Stimulated activated CD4-positive, alpha-beta T cell treated with anti-CD3 and anti-CD28 coated beads, Interleukin-4, amount 100 ng/mL, for 4 hours (primary cell): Measurements from ENCODE around the gene WDPCP.
"Not testable (repeated sequence)": the region's sequence is repeated elsewhere in the genome, so short reads cannot be mapped to it uniquely, and the experiment has no call there.

ENCODE experiments used
- DNase-seq, 2 experiments: peaks; one replicate each; pipeline ENCODE4 v3.0.0-alpha.2; 2020

WDPCP gene

DNA sequence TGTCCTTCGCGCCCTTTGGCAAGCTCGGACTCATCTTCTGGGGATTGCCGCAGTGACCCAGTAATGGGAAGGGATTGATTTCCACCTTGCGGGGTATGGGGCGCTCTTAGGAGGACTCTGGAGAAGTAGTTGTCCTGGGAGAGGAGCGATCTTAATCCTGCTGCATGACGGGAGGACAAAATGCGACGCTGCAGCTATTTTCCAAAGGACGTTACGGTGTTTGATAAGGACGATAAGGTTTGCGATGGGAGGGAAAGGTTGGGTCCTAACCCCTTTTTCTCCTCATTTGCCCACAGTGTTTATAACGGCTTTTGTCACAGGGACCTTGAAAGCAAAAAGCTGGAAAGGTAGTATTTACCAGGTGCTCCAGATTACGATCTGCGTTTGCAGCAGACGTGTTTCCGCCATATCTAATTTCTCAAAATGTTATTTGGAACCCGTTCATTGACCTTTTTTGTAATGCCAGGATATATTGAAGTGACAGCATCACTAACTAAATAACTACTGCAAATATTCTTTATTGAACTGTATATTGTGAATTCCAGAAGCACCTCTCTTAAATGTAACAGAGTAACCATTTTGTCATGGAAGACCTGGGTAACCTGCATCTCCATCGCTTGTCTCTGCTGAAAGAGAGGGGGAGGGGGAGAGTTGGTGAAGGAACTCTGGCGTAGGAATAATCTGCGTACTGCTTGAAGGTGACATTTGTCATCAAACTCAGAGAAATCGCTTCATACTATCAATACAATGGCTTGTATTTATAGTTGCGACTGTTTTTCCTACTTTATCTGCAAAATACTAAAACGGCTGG, 1.1 kb upstream of the WDPCP start:
- no peak for DNase-seq

DNA sequence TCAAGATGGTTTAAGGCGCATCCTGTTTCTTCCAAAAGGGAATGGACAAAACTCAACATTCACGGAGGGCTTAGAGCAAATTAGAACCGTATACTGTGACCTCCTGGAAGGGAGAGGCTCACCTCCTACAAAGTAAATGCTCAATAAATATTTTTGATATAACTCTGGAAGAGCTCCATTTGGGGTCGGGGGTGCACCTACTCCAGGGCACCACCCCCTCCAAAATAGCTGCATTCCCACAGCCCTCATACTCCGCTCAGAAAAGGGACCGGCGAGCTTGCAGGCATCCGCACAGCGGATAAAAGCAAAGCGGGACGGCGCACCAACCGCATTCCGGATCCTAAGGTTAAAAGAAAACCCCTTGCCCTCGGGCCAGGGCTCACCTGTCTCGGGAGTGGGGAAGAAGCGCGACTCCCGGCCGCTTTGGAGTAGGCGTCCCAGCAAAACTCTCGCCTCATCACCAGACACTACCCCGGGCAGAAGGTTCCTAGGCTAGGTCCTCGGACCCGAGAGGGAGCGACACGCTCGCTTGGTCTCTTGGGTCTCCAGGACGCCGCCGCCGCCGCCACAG, 378 bp downstream of the WDPCP start:
- no peak for DNase-seq

DNA sequence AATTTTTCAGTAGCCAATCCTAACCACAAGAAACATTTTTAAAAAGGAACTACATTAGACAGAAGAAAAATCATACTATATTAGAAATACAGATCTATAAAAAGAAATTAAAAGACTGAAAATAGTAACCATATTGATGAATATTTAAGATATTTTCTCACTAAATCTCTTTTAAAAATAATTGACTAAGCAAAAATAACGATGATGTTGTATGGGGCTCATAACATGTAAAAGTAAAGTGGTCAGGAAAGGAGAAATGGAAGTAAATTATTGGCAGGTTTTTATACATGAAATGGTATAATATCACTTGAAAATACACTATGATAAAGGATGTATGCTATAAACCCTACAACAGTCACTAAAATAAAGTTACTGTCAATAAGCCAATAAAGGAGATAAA, 5.4 kb downstream of the WDPCP start:
- DNase-seq, result no peak

DNA sequence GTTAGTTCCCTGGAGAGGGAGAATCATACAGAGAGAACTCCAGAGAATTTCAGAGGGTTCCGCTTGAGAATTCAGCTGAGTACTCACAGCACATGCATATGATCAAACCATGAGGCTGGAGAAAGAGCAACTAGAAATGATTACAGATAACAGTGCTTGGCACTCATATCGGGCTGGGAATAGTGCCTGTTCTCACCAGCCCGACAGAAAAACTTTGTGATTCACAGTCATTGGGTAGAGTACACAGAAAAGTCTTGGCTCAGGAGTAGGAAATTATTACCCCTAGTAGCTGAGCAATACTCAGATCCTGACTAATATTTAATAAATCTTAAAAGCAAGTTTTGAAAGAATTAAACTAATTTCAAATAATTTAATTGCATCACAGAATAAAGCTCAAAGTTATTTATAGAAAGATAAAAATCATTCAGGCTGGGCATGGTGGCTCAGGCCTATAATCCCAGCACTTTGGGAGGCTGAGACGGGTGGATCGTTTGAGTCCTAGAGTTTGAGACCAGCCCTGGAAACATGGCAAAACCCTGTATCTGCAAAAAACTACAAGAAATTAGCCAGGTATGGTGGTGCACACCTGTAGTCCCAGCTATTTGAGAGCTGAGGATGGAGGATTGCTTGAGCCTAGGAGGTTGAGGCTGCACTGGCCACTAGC, 6.8 kb downstream of the WDPCP start:
- DNase-seq, result no peak

DNA sequence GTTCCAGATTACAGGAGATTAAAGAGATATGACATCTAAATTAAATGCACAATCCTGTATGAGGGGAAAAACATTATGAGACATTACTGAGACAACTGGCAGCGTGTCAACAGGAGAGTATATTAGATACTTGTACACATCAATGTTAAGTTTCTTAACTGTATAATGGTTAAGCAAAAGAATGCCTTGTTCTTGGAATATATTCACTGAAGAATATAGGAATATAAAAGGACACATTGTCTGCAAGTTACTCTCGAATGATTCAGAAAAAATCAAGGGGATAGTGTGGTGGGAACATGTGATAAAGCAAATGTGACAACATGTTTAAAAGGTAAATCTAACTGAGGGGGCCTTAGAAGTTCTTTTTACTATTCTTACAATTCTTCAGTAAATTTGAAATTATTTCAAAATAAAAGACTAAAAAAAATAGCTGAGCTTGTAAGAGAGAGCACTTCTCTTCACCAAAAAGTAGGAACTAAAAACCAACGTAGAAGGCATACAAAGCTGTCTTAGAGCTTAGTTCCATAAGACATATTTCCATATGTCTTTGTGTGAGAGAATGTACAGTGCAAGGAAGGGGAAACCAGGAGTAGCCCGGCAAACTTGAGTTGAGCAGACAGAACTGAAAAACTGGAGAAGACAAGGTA, 7.5 kb downstream of the WDPCP start:
- DNase-seq, result no peak

DNA sequence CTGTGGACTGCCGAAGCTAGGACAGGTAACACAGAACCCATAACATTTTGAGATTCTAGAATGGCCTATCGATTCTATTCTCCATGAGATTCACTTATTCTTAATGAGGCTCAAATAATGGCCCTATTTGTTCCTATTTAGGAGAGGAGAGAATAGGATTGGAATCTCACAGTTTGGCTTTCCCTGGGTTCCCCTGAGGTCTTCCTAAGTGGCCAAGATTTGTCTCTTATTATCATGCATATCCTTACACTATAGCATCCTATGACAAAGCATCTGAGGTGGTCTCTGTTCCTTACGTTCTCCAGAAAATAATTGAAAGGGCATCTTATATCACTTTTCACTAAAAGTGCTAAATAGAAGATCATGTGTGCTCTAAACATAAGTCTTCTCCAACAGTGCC, 9.5 kb downstream of the WDPCP start:
- no peak for DNase-seq

DNA sequence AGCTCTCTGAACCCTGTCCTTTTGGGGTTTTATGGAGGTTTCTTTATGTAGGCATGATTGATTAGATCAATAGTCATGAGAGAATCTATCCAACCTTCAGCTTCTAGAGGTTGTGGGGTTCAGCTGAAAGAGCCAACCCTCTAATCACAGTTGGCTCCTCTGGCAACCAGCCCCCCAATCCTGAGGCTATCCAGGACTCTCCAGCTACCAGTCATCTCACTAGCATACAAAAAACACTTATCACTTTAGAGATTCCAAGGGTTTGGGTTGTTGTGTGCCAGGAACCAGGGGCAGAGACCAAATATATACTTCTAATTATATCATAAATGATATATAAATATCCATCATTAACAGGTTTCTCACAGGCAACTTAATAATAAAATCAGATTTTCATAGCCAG, 11.7 kb downstream of the WDPCP start:
- no peak for DNase-seq

DNA sequence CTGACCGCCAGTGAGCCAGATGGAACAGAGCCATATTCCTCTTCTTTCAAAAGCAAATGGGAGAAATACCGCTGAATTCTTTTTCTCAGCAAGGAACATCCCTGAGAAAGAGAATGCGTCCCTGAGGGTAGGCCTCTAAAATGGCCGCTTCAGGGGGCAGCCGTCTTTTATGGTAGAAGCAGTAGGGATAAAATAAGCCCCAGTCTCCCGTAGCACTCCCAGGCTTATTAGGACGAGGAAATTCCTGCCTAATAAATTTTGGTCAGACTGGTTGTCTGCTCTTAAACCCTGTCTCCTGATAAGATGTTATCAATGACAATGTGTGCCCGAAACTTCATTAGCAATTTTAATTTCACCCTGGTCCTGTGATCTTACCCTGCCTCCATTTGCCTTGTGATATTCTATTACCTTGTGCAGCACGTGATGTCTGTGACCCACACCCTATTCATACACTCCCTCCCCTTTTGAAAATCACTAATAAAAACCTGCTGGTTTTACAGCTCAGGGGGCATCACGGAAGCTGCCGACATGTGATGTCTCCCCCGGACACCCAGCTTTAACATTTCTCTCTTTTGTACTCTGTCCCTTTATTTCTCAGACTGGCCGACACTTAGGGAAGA, 14.4 kb downstream of the WDPCP start:
- DNase-seq, result not testable (repeated sequence)

DNA sequence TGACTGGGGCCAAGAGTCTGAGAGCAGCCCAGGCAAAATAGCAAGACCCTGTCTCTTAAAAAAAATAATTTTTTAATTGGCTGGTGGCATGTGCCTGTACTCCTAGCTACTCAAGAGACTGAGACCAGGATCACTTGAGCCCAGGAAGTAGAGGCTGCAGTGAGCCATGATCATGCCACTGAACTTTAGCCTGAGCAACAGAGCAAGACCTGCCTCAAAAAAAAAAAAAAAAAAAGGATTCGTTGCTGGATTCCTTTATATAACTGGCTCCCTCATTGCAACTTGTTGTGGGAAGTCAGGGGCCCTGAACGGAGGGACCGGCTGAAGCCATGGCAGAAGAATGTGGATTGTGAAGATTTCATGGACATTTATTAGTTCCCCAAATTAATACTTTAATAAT, 15.3 kb downstream of the WDPCP start:
- DNase-seq, result not testable (repeated sequence)

DNA sequence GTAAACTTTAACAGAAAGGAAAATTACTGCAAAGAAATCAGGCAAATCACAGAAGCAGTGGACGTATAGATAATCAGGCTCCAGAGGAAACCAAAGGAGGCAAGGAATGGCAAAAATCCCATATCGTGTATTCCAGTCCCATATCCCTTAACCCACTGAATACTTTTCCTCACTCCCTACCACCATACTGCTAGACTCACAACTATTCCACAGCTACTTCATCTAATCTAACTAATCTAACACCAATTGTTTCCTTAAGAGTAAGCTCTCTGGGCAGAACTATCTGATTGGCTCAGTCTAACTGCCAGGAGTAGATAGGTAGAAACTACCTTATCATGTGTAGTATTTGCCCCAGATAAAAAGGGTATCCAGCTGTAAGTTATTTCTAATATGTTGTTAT, 16.3 kb downstream of the WDPCP start:
- no peak for DNase-seq

DNA sequence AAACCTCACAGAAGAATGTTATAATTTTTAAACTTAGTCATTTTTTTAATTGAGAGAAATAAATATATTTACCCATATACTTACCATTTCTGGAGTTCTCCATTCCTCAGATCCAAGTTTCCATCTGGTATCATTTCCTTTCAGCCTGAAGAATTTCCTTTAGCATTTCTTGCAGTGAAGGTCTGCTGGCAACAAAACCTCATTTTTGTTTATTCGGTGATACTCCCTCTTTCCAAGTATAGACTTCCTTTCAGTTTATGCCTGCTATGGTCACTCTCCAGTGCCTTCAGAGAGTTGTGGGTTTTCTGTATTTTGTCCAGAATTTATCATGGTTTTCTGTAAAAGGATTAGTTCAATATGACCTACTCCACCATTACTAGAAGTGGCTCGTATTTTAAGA, 17.0 kb downstream of the WDPCP start:
- DNase-seq, result no peak

DNA sequence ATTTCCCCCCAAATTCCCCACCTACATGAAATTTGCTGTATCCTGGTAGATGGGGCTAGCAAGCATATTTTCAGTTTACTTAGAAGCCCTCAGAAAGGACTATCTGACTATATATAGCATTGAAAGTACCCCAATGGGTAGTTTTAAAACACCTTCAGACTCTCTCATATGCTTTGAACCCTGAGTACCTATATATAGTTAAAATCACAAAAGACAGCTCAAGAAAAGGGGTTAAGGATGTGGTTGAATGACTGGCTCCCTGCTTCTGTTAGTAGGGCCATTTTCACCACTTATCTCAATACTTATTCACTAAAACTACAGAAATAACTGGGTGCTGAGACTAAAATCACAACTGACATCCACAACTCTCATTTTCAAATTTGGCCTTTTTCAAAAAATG, 18.5 kb downstream of the WDPCP start:
- DNase-seq, result no peak

DNA sequence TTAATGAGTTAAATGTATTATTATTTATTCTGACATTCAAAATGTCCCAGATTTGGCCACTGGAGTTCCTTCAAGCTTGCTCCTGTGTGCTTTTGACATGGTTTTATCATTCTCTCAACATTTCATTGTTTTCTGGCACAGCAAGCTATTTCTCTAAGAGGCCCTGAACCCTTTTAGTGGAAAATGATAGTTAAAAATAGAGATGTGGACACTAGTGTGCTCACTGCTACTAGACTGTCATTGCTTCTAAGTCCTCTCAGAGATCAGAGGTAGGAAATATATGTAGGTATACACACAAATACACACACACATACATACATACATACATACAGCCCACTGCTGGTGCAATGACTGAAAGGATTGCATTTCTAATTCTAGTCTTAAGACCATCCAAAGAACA, 25.5 kb downstream of the WDPCP start:
- no peak for DNase-seq

DNA sequence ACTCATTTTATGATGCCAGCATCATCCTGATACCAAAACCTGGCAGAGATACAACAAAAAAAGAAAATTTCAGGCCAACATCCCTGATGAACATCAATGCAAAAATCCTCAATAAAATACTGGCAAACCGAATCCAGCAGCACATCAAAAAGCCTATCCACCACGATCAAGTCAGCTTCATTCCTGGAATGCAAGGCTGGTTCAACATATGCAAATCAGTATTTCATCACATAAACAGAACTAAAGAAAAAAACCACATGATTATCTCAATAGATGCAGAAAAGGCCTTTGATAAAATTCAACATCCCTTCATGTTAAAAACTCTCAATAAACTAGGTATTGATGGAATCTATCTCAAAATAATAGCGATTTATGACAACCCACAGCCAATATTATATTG, 29.4 kb downstream of the WDPCP start:
- not testable (repeated sequence) for DNase-seq

DNA sequence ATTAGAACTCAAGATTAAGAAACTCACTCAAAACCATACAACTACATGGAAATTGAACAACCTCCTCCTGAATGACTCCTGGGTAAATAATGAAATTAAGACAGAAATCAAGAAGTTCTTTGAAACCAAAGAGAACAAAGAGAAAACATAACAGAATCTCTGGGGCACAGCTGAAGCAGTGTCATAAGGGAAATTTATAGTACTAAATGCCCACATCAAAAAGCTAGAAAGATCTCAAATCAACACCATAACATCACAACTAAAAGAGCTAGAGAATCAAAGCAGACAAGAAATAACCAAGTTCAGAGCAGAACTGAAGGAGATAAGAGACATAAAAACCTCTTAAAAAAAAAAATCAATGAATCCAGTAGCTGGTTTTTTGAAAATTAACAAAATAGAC, 30.5 kb downstream of the WDPCP start:
- DNase-seq, result not testable (repeated sequence)

DNA sequence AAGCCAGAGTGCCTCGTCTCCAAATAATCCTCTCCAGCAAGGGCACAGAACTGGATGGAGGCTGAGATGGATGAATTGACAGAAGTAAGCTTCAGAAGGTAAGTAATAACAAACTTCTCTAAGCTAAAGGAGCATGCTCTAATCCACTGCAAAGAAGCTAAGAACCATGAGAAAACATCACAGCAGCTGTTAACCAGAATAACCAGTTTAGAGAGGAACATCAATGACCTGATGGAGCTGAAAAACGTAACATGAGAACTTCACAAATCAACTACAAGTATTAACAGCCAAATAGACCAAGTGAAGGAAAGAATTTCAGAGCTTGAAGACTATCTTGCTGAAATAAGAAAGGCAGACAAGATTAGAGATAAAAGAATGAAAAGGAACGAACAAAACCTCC, 32.3 kb downstream of the WDPCP start:
- DNase-seq, result no peak

DNA sequence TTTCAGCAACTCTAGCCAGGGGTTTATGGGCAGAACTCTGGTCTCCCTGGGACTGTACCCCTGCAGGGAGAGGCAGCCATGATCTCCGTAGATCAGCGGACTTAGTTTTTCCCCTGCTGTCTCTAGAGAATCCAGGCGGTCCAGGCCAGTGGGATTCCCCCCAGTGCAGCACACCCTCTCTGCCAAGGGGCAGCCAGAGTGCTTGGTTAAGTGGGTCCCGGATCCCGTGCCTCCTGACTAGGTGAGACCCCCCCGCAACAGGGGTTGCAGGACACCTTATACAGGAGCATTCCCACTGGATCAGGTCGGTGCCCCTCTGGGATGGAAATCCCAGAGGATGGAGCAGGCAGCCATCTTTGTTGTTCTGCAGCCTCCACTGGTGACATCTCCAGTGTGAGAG, 33.0 kb downstream of the WDPCP start:
- DNase-seq, result no peak

DNA sequence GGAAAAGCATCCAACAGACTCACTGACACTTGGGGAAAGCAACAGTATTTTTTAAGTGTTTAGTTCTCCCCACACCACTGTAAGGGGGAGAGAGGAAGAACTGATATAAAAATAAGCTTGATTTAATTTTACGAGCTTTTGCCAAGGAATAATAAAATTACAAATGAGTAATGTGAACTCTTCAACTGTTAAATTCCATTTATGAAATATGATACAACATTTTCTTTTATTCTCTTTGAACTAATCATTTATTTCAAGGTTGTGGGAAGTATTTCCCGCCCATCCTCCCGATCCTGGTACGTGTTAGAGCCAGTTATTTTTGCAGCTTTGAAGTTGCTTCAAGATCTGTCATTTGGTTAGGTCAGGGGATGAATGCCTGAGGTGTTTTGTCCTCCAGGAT, 35.2 kb downstream of the WDPCP start:
- no peak for DNase-seq

DNA sequence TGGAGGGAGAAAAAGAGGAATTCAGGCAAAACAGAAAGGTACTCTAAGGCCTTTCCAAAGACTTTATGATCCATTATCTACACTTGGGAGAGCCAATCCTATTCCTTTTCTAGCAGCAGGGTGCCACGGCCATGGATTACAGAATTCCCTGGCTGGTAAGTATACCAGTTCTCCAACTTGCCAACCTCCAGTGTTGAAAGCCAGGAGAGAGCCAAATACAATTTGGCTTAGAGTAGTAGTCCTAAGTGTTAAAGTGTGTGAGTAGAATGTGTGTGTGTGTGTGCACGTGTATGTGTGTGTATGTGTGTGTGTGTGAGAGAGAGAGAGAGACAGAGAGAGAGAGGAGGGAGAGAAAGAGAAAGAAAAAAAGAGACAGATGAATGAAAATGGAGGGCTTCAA, 43.3 kb downstream of the WDPCP start:
- no peak for DNase-seq

DNA sequence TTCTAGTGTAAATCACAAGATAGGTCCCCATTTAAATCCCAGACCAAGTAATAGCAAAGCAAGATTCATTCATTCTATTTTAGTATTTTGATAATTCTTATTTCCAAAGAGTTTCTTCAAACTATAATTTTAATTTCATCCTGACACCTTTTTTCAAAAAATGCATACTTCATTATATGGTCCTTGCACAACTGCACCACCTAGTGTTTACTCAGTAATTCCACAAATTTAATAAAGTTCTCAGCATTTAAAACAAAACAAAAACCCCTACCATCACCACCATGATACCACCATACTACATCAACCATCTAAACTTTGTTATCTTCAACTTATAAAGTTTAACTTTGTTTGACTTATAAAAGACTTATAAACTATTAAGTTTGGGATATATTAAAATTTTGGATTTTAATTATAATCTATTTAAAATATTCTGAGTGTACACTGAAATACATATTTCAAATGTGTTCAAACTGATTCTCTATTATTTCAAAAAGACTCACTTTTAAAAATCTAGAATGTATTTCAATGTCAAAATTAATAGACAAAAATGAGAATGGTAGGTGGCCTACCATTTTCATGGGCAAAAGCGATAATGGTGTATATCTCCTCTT, 44.2 kb downstream of the WDPCP start:
- no peak for DNase-seq

DNA sequence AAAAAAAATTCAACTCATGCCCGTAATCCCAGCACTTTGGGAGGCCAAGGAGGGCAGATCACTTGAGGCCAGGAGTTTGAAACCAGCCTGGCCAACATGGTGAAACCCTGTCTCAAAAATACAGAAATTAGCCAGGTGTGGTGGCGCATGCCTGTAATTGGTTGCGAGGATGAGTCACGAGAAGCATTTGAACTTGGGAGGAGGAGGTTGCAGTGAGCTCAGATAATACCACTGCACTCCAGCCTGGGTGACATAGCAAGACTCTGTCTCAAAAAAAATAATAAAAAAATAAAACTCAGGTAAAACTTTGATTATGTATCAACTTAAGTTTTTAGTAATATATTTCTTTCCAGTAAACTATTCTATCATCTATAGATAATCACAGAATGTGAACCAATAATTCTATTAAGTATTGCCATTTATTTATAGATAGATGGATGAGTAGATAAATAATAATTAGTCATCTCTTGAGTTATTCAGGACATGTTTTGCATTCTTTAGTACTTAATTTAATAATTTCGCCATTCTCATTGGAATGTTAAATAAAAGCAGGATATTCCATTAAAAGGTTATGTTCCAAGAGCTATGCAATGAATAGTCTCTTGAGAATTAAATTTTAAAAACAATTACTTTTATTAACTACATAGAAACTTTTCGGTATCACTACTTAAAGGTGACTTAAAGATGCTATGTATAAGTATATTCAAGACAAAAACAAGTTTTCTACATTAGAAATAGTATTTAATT, 48.7 kb downstream of the WDPCP start:
- no peak for DNase-seq

DNA sequence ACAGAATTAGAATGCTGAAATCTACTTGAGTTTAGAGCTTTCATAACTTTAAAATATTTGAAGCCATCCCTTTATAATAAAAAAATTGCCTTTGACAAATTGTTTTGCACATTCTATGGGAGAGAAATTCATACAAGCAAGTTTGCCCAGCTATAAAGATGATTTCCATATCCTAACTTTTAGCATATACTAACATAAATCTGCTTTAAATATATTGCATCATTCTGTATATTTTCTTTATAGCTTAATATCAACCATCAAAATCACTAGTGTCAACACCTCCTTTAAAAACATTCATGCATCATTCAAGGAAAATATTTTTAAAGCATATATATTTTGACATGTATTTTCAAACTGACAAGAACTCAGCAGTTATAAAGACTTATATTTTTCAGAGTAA, 49.9 kb downstream of the WDPCP start:
- DNase-seq, result no peak
